ENCODE measurements around the gene PDE4D.

Gene PDE4D

GRCh38 chr5:59654691-59655090, 238.8 kb downstream of the PDE4D start:
- DNase-seq (ENCODE audit: low read depth), result no peak

- DNase-seq (ENCODE audit: low read depth), result no peak
Observed at GRCh38 chr5:59652449-59652848, 241.1 kb downstream of the PDE4D start.

- no peak for DNase-seq (ENCODE audit: low read depth)
Observed at GRCh38 chr5:59648949-59649921, 244.3 kb downstream of the PDE4D start.

GRCh38 chr5:59648038-59648831, 245.3 kb downstream of the PDE4D start:
- no peak for DNase-seq (ENCODE audit: low read depth)

- DNase-seq (ENCODE audit: low read depth), result no peak
Observed at GRCh38 chr5:59645380-59645779, 248.1 kb downstream of the PDE4D start.

- DNase-seq (ENCODE audit: low read depth), result no peak
Observed at GRCh38 chr5:59640411-59640810, 253.1 kb downstream of the PDE4D start.

GRCh38 chr5:59637884-59638580, 255.5 kb downstream of the PDE4D start:
- DNase-seq (ENCODE audit: low read depth), result no peak

- DNase-seq (ENCODE audit: low read depth), result no peak
Observed at GRCh38 chr5:59629561-59629960, 264.0 kb downstream of the PDE4D start.

- DNase-seq (ENCODE audit: low read depth), result no peak
Observed at GRCh38 chr5:59628062-59628828, 265.3 kb downstream of the PDE4D start.

GRCh38 chr5:59624898-59625297, 268.6 kb downstream of the PDE4D start:
- no peak for DNase-seq (ENCODE audit: low read depth)

- no peak for DNase-seq (ENCODE audit: low read depth)
Observed at GRCh38 chr5:59622848-59623247, 270.7 kb downstream of the PDE4D start.

GRCh38 chr5:59621477-59621876, 272.0 kb downstream of the PDE4D start:
- DNase-seq (ENCODE audit: low read depth), result no peak

- DNase-seq (ENCODE audit: low read depth), result no peak
Observed at GRCh38 chr5:59620535-59621212, 272.9 kb downstream of the PDE4D start.

- DNase-seq (ENCODE audit: low read depth), result no peak
Observed at GRCh38 chr5:59618644-59619043, 274.9 kb downstream of the PDE4D start.

- no peak for DNase-seq (ENCODE audit: low read depth)
Observed at GRCh38 chr5:59617186-59617771, 276.2 kb downstream of the PDE4D start.

- no peak for DNase-seq (ENCODE audit: low read depth)
Observed at GRCh38 chr5:59616413-59616812, 277.1 kb downstream of the PDE4D start.

GRCh38 chr5:59615272-59615671, 278.3 kb downstream of the PDE4D start:
- no peak for DNase-seq (ENCODE audit: low read depth)

- no peak for DNase-seq (ENCODE audit: low read depth)
Observed at GRCh38 chr5:59609501-59610265, 283.8 kb downstream of the PDE4D start.

- DNase-seq (ENCODE audit: low read depth), result no peak
Observed at GRCh38 chr5:59608745-59609144, 284.8 kb downstream of the PDE4D start.

Data from activated T-helper 1 cell treated with Interleukin-2 at 50 U/mL for 16 hours (primary cell).